ENCODE data around the gene SARDH.

Gene SARDH

DNA sequence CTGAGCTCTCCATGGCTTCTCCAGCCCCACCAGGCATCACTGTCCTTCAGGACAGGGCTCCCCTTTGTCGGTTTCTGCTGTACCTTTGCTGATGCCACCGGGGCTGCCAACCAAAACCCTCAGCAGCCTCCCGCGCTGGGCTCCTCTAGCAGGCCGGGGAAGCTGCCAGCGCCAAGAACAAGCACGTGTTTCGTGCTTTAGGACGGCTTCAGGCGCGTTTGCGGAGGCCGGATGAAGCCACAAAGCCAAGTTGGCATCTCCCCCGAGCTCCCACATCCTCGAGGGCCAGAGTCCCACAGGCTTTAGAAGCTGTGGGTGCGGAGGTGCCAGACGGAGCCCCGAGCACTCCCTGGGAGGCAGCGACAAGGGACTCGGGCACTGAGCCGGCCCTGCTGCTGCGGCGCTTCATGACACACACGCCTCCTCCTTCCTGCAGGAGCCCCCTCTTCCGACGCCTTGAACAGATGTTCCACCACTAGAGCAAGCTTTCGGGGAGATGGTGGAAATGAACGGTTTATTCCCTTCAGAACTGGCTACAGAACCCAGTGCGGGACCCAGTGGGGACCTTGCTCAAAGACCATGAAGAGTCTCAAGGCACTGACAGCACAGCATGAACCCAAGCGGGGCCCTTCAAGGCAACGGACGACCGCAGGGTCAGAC, 36.7 kb downstream of the SARDH start:
- DNase-seq, result no peak

- DNase-seq, result no peak
Observed at GRCh38 chr9:133700819-133701320, 37.3 kb downstream of the SARDH start.

- DNase-seq, result no peak
Observed at GRCh38 chr9:133699546-133699945, 38.6 kb downstream of the SARDH start.

- no peak for DNase-seq
Observed at GRCh38 chr9:133696071-133696472, 42.1 kb downstream of the SARDH start.

DNA sequence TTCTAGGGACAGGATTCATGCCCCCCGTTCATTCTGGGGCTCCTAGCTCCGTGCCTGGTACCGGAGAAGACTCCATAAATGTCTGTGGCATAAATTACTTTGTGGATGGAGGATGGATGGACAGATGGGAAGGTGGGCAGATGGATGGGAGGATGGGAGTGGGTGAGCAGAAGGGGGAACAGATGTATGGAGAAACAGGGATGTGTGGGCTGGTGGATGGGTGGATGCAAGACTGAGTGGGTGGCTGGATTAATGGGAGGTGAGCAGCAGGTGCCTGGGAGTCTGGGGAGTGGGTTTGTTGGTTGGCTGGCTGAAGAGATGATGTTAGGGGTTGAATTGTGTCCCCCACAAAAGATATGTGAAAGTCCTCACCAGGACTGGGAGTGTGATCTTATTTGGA, 43.5 kb downstream of the SARDH start:
- DNase-seq, result no peak

DNA sequence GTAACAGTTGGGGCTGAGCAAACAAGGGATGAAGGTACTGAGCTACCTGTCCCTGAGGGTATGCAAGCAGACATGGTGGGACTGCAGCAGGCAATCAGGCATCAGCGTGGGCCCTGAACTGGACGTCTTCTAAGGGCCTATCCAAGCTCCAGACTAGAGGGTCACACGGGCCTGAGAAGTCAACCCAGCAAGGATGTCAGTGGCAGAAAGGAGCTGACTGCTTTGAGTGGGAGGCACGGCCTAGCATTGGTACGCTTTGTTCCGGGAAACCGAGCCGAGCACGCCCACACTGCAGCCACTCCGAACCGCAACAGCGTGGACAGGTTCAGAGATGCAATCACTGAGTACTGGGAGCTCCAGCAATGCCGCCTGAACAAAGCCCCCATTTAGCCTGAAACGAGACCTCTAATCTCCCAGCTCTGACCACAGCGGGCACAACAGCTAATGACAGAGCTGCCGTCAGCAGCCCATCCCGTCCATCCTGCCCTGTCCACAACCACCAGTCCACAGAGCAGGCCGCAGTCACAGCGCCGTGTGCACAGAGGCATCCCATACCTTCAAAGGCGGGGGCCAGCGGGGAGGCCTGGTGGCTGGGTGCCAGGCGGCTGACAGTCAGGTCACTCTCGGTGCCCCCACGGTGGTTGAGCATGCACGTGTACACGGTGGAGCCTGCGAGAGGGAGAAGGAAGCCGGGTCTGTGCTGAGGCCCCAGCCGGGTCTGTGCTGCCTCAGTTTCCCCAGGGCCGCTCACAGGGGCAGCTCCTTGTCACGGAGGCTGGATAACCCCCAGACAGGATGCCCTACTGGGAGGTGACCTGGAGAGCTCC, 44.2 kb downstream of the SARDH start:
- no peak for DNase-seq

DNA sequence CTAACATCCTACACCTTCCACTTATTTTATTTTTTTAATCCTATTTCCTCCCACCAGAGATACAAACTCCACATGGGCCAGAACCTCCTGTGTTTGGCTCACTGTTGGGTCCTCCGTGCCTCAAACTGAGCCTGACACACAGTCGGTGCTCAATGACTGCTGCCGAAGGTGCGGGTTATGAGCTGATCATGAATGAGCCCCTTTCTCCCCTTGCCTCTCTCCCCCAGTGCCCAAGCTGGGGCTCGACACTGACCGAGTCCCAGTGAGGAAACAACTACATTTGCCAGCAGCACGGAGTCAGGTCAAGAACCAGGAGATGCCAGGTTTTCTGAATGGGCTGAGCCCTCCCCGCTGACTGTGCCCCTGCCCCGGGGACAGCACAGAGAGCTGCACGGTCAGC, 45.0 kb downstream of the SARDH start:
- DNase-seq, result no peak

GRCh38 chr9:133692364-133692985, 45.7 kb downstream of the SARDH start:
- DNase-seq, result no peak

GRCh38 chr9:133691626-133692363, 46.4 kb downstream of the SARDH start:
- no peak for DNase-seq

GRCh38 chr9:133691191-133691590, 47.0 kb downstream of the SARDH start:
- no peak for DNase-seq

- DNase-seq, result no peak
Observed at GRCh38 chr9:133690081-133690561, 48.0 kb downstream of the SARDH start.

DNA sequence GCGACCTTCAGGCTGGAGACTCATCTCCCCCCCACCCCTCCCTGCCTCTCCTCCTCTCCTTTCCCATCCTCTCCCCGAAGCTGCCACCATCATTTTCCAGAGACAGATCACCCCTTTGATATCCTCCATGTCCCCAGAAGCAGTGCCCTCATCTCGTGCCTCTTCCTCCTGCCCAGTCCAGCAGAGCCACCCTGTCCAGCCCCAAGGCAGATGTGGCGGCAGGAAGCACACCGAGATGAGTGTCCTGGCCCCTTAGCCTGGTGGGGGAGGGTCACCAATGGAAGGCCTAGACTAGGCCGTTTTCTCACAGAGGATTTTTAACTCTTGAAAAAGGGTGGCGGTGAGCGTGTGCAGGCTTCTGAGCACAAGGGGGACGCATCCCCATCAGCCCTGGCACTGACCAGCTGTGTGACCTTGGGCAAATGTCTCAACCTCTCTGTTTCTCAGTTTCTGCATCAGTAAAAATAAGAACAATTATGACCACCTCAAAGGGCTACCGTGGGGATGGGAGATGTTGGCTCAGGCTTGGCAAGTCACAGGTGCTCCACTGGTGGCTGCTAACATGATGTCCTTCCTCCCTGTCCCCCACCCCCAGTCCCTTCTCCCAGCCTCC, 48.9 kb downstream of the SARDH start:
- DNase-seq, result no peak

DNA sequence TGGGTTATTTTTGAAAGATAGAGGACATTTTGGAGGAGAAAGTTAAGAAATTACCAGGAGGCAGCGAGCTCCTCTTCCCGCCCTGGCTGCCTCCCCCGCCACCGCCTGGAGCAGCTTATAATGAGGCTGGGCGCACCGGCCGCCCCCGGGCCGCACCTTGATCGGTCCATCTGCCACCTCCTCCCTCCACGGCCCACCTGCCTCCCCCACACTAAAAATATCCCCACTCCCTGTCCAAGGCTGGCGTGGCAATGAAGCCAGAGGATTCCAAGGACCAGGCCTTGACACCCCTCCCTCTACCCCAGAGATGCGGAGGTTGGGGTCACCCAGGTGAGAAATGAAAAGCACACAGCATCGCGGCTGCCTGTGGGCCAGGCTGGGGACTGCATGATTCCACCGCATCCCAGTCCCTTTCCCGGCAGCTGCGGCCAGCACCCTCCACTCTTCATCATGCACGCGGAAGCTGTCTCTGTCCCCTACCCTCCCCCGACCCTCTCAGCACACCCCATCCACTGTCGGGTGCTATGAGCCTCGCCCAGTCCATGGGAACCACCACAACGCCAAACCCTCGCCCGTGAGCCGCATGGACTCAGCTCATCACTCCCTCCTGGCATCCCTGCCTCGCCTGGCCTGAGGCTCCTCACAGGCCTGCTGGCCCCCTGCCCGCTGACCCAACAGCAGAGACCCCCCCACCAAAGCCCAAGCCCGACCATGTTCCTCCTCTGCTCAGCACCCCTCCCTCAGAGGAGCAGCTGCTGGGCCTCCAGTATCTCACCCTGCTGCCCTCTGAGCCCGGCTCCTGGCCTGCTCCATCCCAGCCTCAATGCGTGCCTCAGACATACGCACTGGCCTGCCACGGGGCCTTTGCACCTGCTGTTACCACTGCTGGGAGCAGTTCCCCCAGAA, 50.0 kb downstream of the SARDH start:
- no peak for DNase-seq

- DNase-seq, result no peak
Observed at GRCh38 chr9:133686642-133687575, 51.2 kb downstream of the SARDH start.

DNA sequence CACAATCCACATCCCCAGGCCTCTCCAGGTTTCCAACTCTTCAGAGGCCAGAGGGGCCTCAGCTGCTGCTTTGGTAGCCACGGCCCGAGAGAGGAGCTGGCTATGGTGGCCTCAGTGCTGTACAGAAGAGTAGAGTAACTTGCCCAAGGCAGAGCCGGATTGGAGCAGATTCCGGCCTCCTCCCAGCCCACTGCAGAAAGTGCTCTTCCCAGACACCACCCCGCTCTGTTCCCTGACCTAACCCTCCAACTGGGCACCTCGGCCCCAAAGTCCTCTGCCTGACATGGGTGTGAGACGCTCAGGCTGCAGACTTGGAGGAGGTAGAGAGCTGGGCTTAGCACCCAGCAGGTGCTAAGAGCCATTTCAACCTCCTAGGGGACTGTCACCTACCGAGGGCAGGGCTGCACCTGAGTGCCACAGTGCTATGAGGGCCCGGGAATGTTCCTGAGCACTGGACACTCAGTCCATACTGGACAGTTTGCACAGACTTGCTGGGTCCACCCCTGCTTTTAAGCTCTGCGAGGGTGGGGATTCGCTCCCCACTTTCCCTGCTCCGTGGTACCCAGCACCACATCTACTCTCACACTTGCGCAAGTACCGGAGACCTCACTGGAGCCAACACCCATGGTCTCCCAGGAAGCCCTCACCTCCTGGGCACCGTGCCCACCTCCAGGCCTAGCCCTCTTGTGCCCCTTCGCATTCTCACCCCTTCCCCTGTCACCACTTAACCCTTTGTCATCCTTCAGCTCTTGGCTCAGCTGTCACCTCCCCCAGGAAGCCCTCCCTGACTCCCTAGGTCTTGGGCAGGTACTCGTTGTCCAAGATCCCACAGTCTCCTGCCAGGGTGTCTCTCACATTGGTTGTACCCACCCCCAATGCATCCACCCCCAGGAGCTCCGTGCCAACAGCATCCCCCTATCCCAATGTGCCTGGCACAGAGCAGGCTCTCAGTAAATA, 52.2 kb downstream of the SARDH start:
- no peak for DNase-seq

DNA sequence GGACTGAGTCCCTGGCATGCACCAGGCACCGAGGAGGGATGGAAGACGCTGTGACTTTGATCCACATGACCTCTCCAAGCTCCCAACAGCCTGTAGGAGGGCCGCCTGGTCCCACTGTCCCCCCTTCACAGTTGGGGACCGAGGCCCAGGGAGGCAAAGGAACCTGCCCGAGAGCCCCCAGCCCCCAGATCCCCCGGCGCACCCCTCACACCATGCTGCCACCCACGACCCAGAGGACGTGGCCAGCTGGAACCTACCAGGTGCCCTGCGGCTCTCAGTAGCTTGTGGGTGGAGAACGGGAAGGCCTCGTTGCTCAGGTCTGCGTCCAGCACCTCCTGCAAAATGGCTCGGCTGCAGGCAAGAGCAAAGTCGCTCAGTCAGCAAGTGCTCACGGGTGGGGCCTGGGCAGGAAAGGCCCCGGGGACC, 53.2 kb downstream of the SARDH start:
- no peak for DNase-seq

GRCh38 chr9:133684121-133684935, 53.8 kb downstream of the SARDH start:
- DNase-seq, result no peak

DNA sequence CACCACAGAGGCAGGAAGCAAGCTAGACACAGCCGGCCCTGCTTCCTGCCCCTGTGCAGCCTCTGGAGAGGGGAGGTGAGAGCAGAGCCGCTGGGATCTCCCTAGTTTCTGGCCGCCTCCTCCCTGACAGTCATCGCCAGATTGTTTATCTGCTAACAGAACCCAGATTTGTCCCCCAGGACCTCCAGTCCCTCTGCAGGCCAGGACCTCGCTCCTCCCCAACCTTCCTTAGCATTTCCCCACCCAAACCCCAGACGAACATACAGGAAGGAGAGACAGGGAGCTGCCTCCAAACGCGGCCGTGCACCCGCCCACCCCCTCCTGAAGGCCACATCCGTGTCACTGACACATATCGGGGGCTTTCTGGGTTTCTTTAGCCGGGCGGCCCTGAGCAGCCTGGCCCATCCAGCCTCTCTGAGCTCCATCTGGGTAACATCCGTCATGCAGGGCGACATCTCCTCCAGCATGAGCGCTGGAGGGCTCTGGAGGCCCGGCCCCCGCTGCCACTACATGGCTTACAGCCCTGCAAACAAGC, 54.5 kb downstream of the SARDH start:
- no peak for DNase-seq

Data from NCI-H2081 treated with DMSO at 0.1 percent for 48 hours (cell line).